Activated CD4-positive, alpha-beta T cell treated with anti-CD3 and anti-CD28 coated beads, Interleukin-2, amount 10 ng/mL, durations not matched to agents 24 days and 14 days (primary cell): ENCODE results near the gene REEP3. TPM values are rescaled to one million over a fixed set of nuclear protein-coding genes. Genes with fewer than 3 reads are reported as not detected.

Experiments used
- DNase-seq: peaks from one replicate; pipeline ENCODE4 v3.0.0; 2022
- H3K27ac Mint-ChIP-seq: one replicate; pipeline ENCODE4 v1.8.0; 2022; ENCODE audit warnings: mild to moderate bottlenecking, mixed read lengths
- H3K27me3 Mint-ChIP-seq: one replicate; pipeline ENCODE4 v1.8.0; 2022; ENCODE audit warnings: mixed read lengths
- H3K36me3 Mint-ChIP-seq: one replicate; pipeline ENCODE4 v1.8.0; 2022; ENCODE audit warnings: low read depth, mild to moderate bottlenecking, mixed read lengths
- H3K4me1 Mint-ChIP-seq: one replicate; pipeline ENCODE4 v1.8.0; 2021; ENCODE audit warnings: mixed read lengths
- H3K4me3 Mint-ChIP-seq: one replicate; pipeline ENCODE4 v1.8.0; 2022; ENCODE audit warnings: mild to moderate bottlenecking, moderate library complexity, mixed read lengths
- H3K9me3 Mint-ChIP-seq: one replicate; pipeline ENCODE4 v1.8.0; 2021; ENCODE audit warnings: mixed read lengths
- intact Hi-C: fragments of 100-400 bp; cut with micrococcal nuclease; formaldehyde crosslinking; loops from one replicate; pipeline ENCODE4 v1.15.1; 2023
- total RNA-seq: library from RNA; stranded (reverse); gene quantifications from 2 replicates; pipeline ENCODE4 v1.2.3, GENCODE V29; 2022

The REEP3 gene
- total RNA-seq, 1 donor from 2014 or later = 23.6 TPM

DNA sequence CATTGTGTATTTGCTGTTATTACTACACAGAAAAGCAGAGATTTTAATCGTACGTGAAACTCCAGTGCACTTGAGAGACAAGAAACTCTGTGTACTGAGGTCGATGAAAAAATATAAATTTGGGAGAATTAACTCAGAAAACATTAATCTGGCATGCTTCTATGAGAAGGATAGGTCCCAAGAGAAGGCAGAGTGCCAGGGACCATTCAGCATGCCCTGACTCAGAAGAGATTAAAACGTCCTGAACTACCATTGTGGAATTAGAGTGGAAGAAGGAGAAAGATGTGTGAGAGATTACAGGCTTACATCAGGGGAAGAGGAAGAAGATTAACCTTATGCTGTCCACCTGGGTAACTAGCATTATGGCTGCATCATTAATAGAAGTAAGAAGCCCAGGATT, 72.4 kb downstream of the REEP3 start:
- no peak overlapping the region for H3K27ac Mint-ChIP-seq
- intact Hi-C loops = no loop called here
- no peak overlapping the region for H3K4me3 Mint-ChIP-seq
- peaks cover 5% of the 10 kb centered on the region for H3K4me1 Mint-ChIP-seq
- H3K9me3 Mint-ChIP-seq = no peaks in the 10 kb centered on the region
- peaks cover 24% of the 10 kb centered on the region for H3K36me3 Mint-ChIP-seq
- no peak for DNase-seq
- no peaks in the 10 kb centered on the region for H3K27me3 Mint-ChIP-seq

DNA sequence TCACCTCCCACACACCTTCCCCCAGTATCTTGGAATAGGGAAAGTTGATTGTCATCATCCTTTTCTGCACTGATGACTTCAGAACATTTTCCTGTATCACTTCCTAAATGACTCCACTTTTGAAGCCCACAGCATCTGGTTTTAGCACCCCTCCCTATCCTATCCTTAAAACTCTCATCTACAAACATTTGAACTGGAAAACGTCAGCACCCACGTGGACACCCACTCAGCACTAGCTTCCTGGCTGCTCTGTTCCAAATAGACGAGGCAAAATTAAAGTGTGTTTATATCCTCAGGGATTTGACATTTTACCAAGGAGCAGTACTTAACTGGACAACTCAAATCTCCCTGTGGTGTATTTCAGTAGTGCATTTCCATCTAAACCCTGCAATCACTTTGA, 73.9 kb downstream of the REEP3 start:
- H3K27ac Mint-ChIP-seq = no peak overlapping the region
- peaks cover 4% of the 10 kb centered on the region for H3K4me1 Mint-ChIP-seq
- H3K4me3 Mint-ChIP-seq = no peak overlapping the region
- peaks cover 32% of the 10 kb centered on the region for H3K36me3 Mint-ChIP-seq
- intact Hi-C loops = no loop called here
- H3K27me3 Mint-ChIP-seq = no peaks in the 10 kb centered on the region
- H3K9me3 Mint-ChIP-seq = no peaks in the 10 kb centered on the region
- DNase-seq = no peak

- Mint-ChIP-seq H3K36me3 (peaks cover 34% of the 10 kb centered on the region), H3K9me3 (no peaks in the 10 kb centered on the region), H3K4me3 (no peak overlapping the region), H3K27ac (no peak overlapping the region), H3K4me1 (peaks cover 4% of the 10 kb centered on the region), H3K27me3 (no peaks in the 10 kb centered on the region)
- DNase-seq = no peak
- intact Hi-C loops = no loop called here
Observed at GRCh38 chr10:63596924-63597323, 75.7 kb downstream of the REEP3 start.

GRCh38 chr10:63600540-63600939, 79.3 kb downstream of the REEP3 start:
- Mint-ChIP-seq H3K4me3 (no peak overlapping the region), H3K36me3 (peaks cover 30% of the 10 kb centered on the region), H3K4me1 (no peaks in the 10 kb centered on the region), H3K9me3 (no peaks in the 10 kb centered on the region), H3K27ac (no peak overlapping the region), H3K27me3 (no peaks in the 10 kb centered on the region)
- intact Hi-C loops = no loop called here
- no peak for DNase-seq

DNA sequence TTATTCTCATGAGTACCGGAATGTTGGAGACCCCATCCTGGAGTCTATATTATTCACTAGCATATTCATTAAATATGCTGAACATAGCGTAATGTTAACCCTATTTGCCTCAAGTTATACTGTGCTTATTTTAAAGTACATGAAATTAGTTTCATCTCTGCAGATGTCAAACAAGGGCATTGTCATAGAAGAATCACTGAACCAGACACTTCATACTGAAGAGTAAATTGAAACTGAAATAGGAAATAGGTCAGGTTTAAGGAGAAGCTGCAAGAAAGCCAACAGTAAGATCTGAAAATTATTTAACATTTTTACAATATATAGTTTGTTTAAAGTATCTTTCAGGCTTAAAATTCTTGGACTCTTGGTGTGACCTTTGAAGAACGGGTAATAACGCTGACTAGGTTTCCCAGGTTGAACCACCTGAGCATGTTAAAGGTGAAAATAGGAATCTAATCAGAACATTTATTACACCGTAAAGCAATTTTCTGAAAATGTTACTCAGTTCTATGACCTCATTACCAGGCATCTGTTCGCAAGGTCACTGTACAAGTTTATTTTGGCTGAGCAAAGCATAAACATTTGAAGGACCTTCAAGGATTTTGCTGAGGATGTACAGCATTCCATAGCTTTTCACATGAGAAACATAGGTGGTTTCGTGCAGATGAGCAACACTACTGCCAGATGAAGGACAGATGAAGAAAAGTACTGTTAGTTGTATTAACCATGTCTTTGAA, 82.7 kb downstream of the REEP3 start:
- DNase-seq = no peak
- intact Hi-C loops = no loop called here
- H3K36me3 Mint-ChIP-seq = peaks cover 11% of the 10 kb centered on the region
- H3K4me1 Mint-ChIP-seq = no peaks in the 10 kb centered on the region
- H3K27me3 Mint-ChIP-seq = no peaks in the 10 kb centered on the region
- H3K4me3 Mint-ChIP-seq = no peak overlapping the region
- no peaks in the 10 kb centered on the region for H3K9me3 Mint-ChIP-seq
- H3K27ac Mint-ChIP-seq = no peak overlapping the region

DNA sequence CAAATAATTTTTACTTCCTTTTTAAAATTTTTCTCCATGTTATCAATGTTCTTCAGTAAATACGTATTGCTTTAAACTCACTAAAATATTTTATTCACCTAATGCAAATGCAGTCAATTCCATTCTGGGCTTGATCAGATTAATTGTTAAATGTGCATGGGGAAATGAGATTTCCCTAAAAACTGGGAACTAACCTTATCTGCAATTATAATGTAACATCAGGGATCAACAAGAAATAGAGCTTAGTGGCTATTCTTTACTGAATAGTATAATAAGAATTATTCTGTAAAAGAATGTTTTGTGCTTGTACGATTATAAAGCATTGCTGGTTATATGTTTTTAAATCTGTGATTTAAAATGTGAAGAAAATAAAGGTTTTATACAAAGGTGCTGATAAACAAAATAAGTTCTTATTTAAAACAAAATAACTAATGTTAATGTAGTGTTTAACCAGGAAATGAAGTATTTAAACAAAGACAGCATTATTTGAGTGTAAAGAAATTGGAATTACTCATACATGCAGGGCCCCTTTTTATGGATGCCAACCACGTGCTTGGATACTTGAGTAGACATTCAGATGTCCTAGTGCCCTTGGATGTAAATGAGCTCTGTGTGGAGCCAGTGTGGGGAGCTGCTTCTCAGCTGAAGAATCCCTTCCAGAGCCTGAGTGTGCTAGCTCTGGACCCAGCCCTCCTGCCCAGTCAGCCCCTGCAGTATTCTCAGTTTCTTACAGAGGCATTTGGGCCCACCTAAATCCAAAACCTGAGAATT, 84.2 kb downstream of the REEP3 start:
- DNase-seq = no peak
- H3K4me1 Mint-ChIP-seq = peaks cover 2% of the 10 kb centered on the region
- H3K27ac Mint-ChIP-seq = no peak overlapping the region
- H3K36me3 Mint-ChIP-seq = peaks cover 7% of the 10 kb centered on the region
- intact Hi-C loops = no loop called here
- H3K4me3 Mint-ChIP-seq = no peak overlapping the region
- H3K27me3 Mint-ChIP-seq = no peaks in the 10 kb centered on the region
- no peaks in the 10 kb centered on the region for H3K9me3 Mint-ChIP-seq

GRCh38 chr10:63608511-63608910, 87.3 kb downstream of the REEP3 start:
- peaks cover 8% of the 10 kb centered on the region for H3K4me1 Mint-ChIP-seq
- no peak overlapping the region for H3K4me3 Mint-ChIP-seq
- intact Hi-C loops = no loop called here
- no peak for DNase-seq
- no peak overlapping the region for H3K27ac Mint-ChIP-seq
- no peaks in the 10 kb centered on the region for H3K9me3 Mint-ChIP-seq
- H3K27me3 Mint-ChIP-seq = no peaks in the 10 kb centered on the region
- peaks cover 6% of the 10 kb centered on the region for H3K36me3 Mint-ChIP-seq

DNA sequence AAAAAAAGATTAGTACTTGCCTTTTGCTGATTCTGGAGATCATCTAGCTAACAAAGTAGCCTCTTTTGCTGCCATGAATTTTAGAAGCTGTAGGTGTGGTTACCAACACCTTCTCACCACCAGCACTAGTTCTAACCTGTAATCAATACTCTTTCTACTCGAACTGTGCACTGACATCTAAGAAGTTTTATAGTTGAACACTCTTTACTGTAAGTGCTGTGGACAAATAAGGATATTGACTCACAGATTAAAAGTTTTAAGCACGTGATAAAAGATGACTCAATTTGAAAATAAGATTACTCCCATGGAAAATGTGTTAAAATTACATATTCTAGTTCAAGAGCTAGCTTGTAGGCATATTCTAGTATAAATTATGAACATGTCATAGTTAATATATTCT, 89.9 kb downstream of the REEP3 start:
- Mint-ChIP-seq H3K27me3 (no peaks in the 10 kb centered on the region), H3K27ac (peak overlapping the region; percentile 81), H3K4me1 (peaks cover 8% of the 10 kb centered on the region), H3K4me3 (no peak overlapping the region), H3K9me3 (no peaks in the 10 kb centered on the region), H3K36me3 (peaks cover 13% of the 10 kb centered on the region)
- DNase-seq = no peak
- intact Hi-C loops = no loop called here

DNA sequence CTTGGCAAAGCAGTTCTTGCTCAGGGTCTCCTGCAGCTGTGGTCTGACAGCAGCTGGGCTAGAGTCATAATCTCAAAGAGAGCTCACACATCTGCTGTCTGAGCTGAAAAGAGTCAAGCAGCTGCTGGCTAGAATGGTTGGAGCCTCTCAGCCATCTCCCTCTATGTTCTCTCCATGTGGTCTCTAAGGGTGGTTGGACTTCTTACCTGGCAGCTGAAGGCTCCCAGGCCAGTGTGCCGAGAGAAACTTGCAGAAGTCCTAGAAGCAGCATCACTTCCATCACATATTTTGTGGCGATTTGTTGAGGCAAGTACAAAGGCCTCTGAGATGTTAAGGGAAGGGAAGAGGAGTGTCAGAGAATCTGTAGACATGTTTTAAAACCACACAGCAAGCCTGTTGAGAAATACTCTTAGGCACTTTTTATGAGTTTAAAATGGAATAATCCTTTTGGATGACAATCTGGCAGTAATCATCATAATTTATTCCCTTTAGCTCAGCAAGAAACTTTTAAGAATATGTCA, 93.2 kb downstream of the REEP3 start:
- DNase-seq = no peak
- Mint-ChIP-seq H3K27me3 (no peaks in the 10 kb centered on the region), H3K36me3 (peaks cover 20% of the 10 kb centered on the region), H3K4me1 (peaks cover 8% of the 10 kb centered on the region), H3K27ac (no peak overlapping the region), H3K4me3 (no peak overlapping the region), H3K9me3 (no peaks in the 10 kb centered on the region)
- intact Hi-C loops = no loop called here

- no peak overlapping the region for H3K27ac Mint-ChIP-seq
- no peak overlapping the region for H3K4me3 Mint-ChIP-seq
- peaks cover 18% of the 10 kb centered on the region for H3K36me3 Mint-ChIP-seq
- no peaks in the 10 kb centered on the region for H3K27me3 Mint-ChIP-seq
- no peak for DNase-seq
- H3K4me1 Mint-ChIP-seq = no peaks in the 10 kb centered on the region
- H3K9me3 Mint-ChIP-seq = no peaks in the 10 kb centered on the region
- intact Hi-C loops = no loop called here
Observed at GRCh38 chr10:63618552-63618951, 97.4 kb downstream of the REEP3 start.

GRCh38 chr10:63619426-63619825, 98.2 kb downstream of the REEP3 start:
- H3K9me3 Mint-ChIP-seq = no peaks in the 10 kb centered on the region
- intact Hi-C loops = no loop called here
- H3K4me1 Mint-ChIP-seq = no peaks in the 10 kb centered on the region
- H3K27me3 Mint-ChIP-seq = no peaks in the 10 kb centered on the region
- H3K27ac Mint-ChIP-seq = no peak overlapping the region
- H3K36me3 Mint-ChIP-seq = peaks cover 16% of the 10 kb centered on the region
- no peak overlapping the region for H3K4me3 Mint-ChIP-seq
- no peak for DNase-seq

DNA sequence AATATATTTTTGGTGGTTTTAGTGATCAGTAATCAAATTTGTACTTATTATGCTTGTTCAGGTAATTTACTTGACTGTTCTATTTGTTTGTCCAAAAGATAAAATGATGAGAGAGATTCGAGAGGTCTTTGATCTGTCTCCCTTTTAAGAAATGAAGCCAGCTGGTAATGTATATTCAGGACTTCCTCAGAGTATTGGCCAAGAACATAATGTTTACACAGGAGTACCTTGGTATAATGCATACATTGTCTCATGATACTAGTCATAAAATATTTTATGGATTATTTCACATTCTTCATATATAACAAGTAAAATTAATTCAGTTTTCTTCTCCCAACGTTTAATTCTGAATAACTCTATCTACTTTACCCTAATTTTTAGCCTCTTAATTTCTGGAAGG, 100.9 kb downstream of the REEP3 start:
- Mint-ChIP-seq H3K36me3 (peaks cover 9% of the 10 kb centered on the region), H3K4me3 (no peak overlapping the region), H3K27me3 (no peaks in the 10 kb centered on the region), H3K27ac (no peak overlapping the region), H3K4me1 (no peaks in the 10 kb centered on the region), H3K9me3 (no peaks in the 10 kb centered on the region)
- no peak for DNase-seq
- intact Hi-C loops = no loop called here

DNA sequence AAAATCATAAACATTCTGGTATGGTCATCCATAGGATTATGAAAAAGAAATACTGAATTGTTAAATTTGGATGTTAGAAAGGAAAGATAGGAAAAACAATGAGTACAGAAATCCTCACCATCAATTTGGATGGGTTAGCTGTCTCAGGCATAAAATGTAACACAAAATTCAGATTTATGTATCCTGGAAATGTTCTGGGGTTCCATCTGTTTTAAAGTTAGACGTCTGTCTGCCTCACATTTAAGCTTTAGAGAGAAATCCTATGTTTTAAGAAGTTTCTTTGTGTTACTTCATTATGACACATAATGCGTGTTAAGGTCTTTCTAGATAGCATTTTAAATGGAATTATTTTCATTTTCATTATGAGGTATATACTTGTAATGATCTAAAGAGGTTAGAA, 103.5 kb downstream of the REEP3 start:
- Mint-ChIP-seq H3K4me1 (peaks cover 19% of the 10 kb centered on the region), H3K36me3 (peaks cover 2% of the 10 kb centered on the region), H3K27me3 (no peaks in the 10 kb centered on the region), H3K4me3 (no peak overlapping the region), H3K9me3 (no peaks in the 10 kb centered on the region), H3K27ac (no peak overlapping the region)
- intact Hi-C loops = no loop called here
- no peak for DNase-seq

DNA sequence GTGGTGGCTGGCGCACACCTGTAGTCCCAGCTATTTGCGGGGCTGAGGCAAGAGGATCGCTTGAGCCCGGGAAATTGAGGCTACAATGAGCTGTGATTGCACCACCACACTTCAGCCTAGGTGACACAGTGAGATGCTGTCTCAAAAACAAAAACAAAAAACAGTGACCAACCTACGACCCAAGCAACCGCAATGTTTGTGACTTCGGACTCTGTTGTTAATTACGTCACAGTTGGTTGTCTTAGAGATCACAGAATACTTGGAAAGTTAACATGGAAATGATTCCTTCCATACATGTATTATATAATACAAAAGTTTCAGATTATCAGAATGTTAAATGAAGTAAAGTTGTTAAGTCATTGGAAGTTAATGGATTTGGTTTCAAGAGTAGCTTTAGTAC, 106.2 kb downstream of the REEP3 start:
- peaks cover 1% of the 10 kb centered on the region for H3K27me3 Mint-ChIP-seq
- no peak overlapping the region for H3K4me3 Mint-ChIP-seq
- H3K27ac Mint-ChIP-seq = no peak overlapping the region
- no peaks in the 10 kb centered on the region for H3K9me3 Mint-ChIP-seq
- intact Hi-C loops = no loop called here
- H3K4me1 Mint-ChIP-seq = peaks cover 33% of the 10 kb centered on the region
- no peaks in the 10 kb centered on the region for H3K36me3 Mint-ChIP-seq
- DNase-seq = no peak
